Measurements from ENCODE around the gene SH3GL3.

- TF ChIP-seq CTCF (IDR thresholded peaks at IDR 0.05) (no peak), POLR2A (IDR thresholded peaks at IDR 0.05) (no peak)
Observed at GRCh38 chr15:83486363-83486762, 39.2 kb downstream of the SH3GL3 start.

All from lower leg skin (tissue), 3 donors.